OCI-LY7 (cell line): Measurements from ENCODE around the gene GPC4. TPM values are rescaled to one million over a fixed set of nuclear protein-coding genes. Genes with fewer than 3 reads are reported as not detected.
"Not testable (repeated sequence)": the region's sequence is repeated elsewhere in the genome, so short reads cannot be mapped to it uniquely, and the experiment has no call there.

Experiments used
- BruUV-seq: library from RNA; stranded (reverse); fragments of 400-500 nt; replicated peaks from 2 replicates; lab custom pipeline; 2021; lab: Mats Ljungman, UMichigan
- CTCF ChIA-PET: fragments of 300-600 bp; sonication (Branson Sonifier 250); formaldehyde crosslinking; loops from one replicate; lab custom pipeline; 2022; ENCODE audit warnings: antibody characterized with exemption; ENCODE audit not compliant: unreplicated experiment; lab: Charles Lee
- POLR2A ChIA-PET: fragments of 300-600 bp; sonication (Branson Sonifier 250); formaldehyde crosslinking; loops from one replicate; lab custom pipeline; 2022; ENCODE audit warnings: antibody characterized with exemption; lab: Charles Lee
- DNase-seq: peaks from one replicate; pipeline ENCODE4 v3.0.0-alpha.2; 2015; ENCODE audit warnings: low spot score
- H2AFZ ChIP-seq: fragments of 200-600 bp; sonication (generic), shearing (Covaris generic); 2 replicates; pipeline ENCODE4 v1.6.1; 2014; ENCODE audit warnings: mild to moderate bottlenecking, antibody characterized with exemption, low read length, moderate library complexity
- H3K27ac ChIP-seq: fragments of 200-600 bp; sonication (generic); 2 replicates; pipeline ENCODE4 v1.5.1; 2014; ENCODE audit warnings: mixed run types, low read depth, mild to moderate bottlenecking, moderate library complexity, low read length, inconsistent platforms; ENCODE audit not compliant: poor library complexity, severe bottlenecking
- H3K36me3 ChIP-seq: fragments of 200-600 bp; sonication (generic); 2 replicates; pipeline ENCODE4 v1.6.1; 2014; ENCODE audit warnings: mild to moderate bottlenecking, antibody characterized with exemption, low read length, moderate library complexity, mixed read lengths; ENCODE audit not compliant: insufficient read depth
- H3K4me1 ChIP-seq: fragments of 200-600 bp; sonication (generic); 2 replicates; pipeline ENCODE4 v1.5.1; 2014; ENCODE audit warnings: mild to moderate bottlenecking, low read length; ENCODE audit not compliant: insufficient read depth, poor library complexity, severe bottlenecking
- H3K4me2 ChIP-seq: fragments of 200-600 bp; sonication (generic); 2 replicates; pipeline ENCODE4 v1.6.1; 2014; ENCODE audit warnings: mild to moderate bottlenecking, low read length
- H3K4me3 ChIP-seq: fragments of 200-600 bp; sonication (generic); 2 replicates; pipeline ENCODE4 v1.5.1; 2014; ENCODE audit warnings: mild to moderate bottlenecking, low read depth, low read length; ENCODE audit not compliant: poor library complexity, severe bottlenecking
- H3K79me2 ChIP-seq: fragments of 200-600 bp; sonication (generic); 2 replicates; pipeline ENCODE4 v1.6.1; 2016; ENCODE audit warnings: low read depth, mild to moderate bottlenecking, low read length, moderate library complexity, mixed read lengths; ENCODE audit not compliant: insufficient read depth
- H3K9me2 ChIP-seq: fragments of 200-600 bp; sonication (generic); 2 replicates; pipeline ENCODE4 v1.6.1; 2016; ENCODE audit warnings: mild to moderate bottlenecking, low read length, mixed read lengths; ENCODE audit not compliant: insufficient read depth
- H3K9me3 ChIP-seq: fragments of 200-600 bp; sonication (generic); 2 replicates; pipeline ENCODE4 v1.6.1; 2014; ENCODE audit warnings: mild to moderate bottlenecking, mixed run types, low read length, mixed read lengths
- H4K20me1 ChIP-seq: fragments of 200-600 bp; sonication (generic); 2 replicates; pipeline ENCODE4 v1.6.1; 2014; ENCODE audit warnings: mild to moderate bottlenecking, antibody characterized with exemption, low read length, moderate library complexity, mixed read lengths; ENCODE audit not compliant: insufficient read depth
- EZH2phosphoT487 ChIP-seq: fragments of 200-600 bp; sonication (generic); IDR thresholded peaks from 2 replicates; pipeline ENCODE4 v1.6.1; 2018; ENCODE audit warnings: low read depth, borderline replicate concordance, mild to moderate bottlenecking, mixed run types, antibody characterized with exemption, low read length, moderate library complexity, mixed read lengths
- intact Hi-C: fragments of 100-400 bp; cut with micrococcal nuclease; formaldehyde crosslinking; loops from one replicate; pipeline ENCODE4 v1.10.0; 2022; ENCODE audit not compliant: unreplicated experiment
- total RNA-seq, 2 experiments: library from RNA; depleted of rRNA in 1 of 2; stranded (reverse); fragments of >200 nt in 1 of 2; shearing (Covaris generic) in 1 of 2; gene quantifications; 2 replicates each; pipeline ENCODE4 v1.2.3, GENCODE V29; 2014 to 2022
- TF ChIP-seq, protein P1 (sequence below): fragments of 200-600 bp; sonication (generic); conservative IDR thresholded peaks from 2 replicates; pipeline ENCODE4 v1.5.1; 2014; ENCODE audit warnings: mild to moderate bottlenecking, antibody characterized with exemption, low read length, moderate library complexity, mixed read lengths

The GPC4 gene
- total RNA-seq, 2 experiments from 2014 or later = not detected

DNA sequence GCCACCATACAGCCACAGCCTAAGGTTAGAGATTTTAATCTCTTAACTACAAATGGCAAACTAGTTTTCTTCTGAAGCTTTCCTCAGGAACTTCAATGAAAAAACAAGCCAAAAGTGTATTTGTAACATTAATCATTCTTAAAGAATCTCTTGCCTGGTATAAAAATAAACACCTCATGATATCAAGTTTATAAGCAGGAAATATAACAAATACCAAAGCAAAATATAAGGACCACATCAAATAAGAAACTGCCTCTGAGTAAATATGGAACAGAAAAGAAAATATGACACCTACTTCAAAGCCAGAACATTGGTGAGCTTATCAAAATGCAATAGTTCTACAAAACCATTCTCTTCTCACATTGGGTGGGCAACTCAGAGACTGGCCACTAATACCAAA lies 89.9 kb downstream of the GPC4 start:
- Histone ChIP-seq H2AFZ (no peak overlapping the region), H3K27ac (no peak overlapping the region), H3K4me3 (no peak overlapping the region), H4K20me1 (no peaks in the 10 kb centered on the region), H3K9me3 (no peaks in the 10 kb centered on the region), H3K4me2 (no peak overlapping the region), H3K9me2 (no peaks in the 10 kb centered on the region), H3K36me3 (no peaks in the 10 kb centered on the region), H3K79me2 (no peaks in the 10 kb centered on the region), H3K4me1 (no peaks in the 10 kb centered on the region)
- ChIA-PET CTCF (no interaction called here), POLR2A (interaction anchor here (0.7 kb wide), 1 partner anchor 1633 kb away, joined by 3 read pairs; no protein-coding TSS in a partner anchor)
- intact Hi-C loops = no loop called here
- TF ChIP-seq, protein P1, sequence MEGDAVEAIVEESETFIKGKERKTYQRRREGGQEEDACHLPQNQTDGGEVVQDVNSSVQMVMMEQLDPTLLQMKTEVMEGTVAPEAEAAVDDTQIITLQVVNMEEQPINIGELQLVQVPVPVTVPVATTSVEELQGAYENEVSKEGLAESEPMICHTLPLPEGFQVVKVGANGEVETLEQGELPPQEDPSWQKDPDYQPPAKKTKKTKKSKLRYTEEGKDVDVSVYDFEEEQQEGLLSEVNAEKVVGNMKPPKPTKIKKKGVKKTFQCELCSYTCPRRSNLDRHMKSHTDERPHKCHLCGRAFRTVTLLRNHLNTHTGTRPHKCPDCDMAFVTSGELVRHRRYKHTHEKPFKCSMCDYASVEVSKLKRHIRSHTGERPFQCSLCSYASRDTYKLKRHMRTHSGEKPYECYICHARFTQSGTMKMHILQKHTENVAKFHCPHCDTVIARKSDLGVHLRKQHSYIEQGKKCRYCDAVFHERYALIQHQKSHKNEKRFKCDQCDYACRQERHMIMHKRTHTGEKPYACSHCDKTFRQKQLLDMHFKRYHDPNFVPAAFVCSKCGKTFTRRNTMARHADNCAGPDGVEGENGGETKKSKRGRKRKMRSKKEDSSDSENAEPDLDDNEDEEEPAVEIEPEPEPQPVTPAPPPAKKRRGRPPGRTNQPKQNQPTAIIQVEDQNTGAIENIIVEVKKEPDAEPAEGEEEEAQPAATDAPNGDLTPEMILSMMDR = no peak
- TF ChIP-seq EZH2phosphoT487 = no peak
- DNase-seq = no peak
- no TSS peak for BruUV-seq

- Histone ChIP-seq H3K36me3 (no peaks in the 10 kb centered on the region), H3K79me2 (no peaks in the 10 kb centered on the region), H3K9me3 (no peaks in the 10 kb centered on the region), H3K27ac (no peak overlapping the region), H3K9me2 (no peaks in the 10 kb centered on the region), H2AFZ (no peak overlapping the region), H3K4me3 (no peak overlapping the region), H4K20me1 (no peaks in the 10 kb centered on the region), H3K4me2 (no peak overlapping the region), H3K4me1 (no peaks in the 10 kb centered on the region)
- no peak for TF ChIP-seq EZH2phosphoT487
- TF ChIP-seq, protein P1 = no peak
- BruUV-seq = no TSS peak
- CTCF ChIA-PET = no interaction called here
- DNase-seq = no peak
- intact Hi-C loops = no loop called here
- POLR2A ChIA-PET = no interaction called here
These were observed 91.9 kb downstream of the GPC4 start for GRCh38 chrX:133323431-133323830.

GRCh38 chrX:133322269-133322668 lies 93.0 kb downstream of the GPC4 start:
- H3K4me3 ChIP-seq, H2AFZ ChIP-seq, H4K20me1 ChIP-seq, DNase-seq, H3K9me3 ChIP-seq, H3K79me2 ChIP-seq, BruUV-seq, CTCF ChIA-PET, POLR2A ChIA-PET, H3K27ac ChIP-seq, intact Hi-C loops, H3K36me3 ChIP-seq, H3K4me1 ChIP-seq, H3K9me2 ChIP-seq, H3K4me2 ChIP-seq: not testable (repeated sequence)
